HepG2 (cell line): ENCODE data around the gene SLC13A5. TPM values are rescaled to one million over a fixed set of nuclear protein-coding genes. Genes with fewer than 3 reads are reported as not detected.
A peak's percentile ranks its signal among the peaks of the same experiment; 100 is the strongest.

Experiments
- ATAC-seq: fragments of 200-7000 bp; cut with Tn5 transposase; 3 replicates; pipeline ENCODE4 v1.9.1; 2020; ENCODE audit warnings: mild to moderate bottlenecking, moderate library complexity
- BruUV-seq: library from RNA; stranded (reverse); fragments of 400-500 nt; replicated peaks from 2 replicates; lab custom pipeline; 2021; lab: Mats Ljungman, UMichigan
- CTCF ChIA-PET: fragments of 300-600 bp; formaldehyde crosslinking; extraction: SDS; loops from one replicate; lab custom pipeline; 2021; ENCODE audit warnings: low total read pairs, inconsistent platforms, low intra/inter-chr PET ratio; lab: Yijun Ruan, JAX
- POLR2A ChIA-PET: fragments of 350-600 bp; sonication (Branson Sonifier 250); formaldehyde crosslinking; loops from one replicate; lab custom pipeline; 2020; ENCODE audit warnings: antibody characterized with exemption, inconsistent platforms; lab: Yijun Ruan, JAX
- DNase-seq: peaks from one replicate; pipeline ENCODE4 v3.0.0-alpha.2; 2015; ENCODE audit warnings: low spot score
- FAIRE-seq: peaks from 3 replicates; lab custom pipeline; 2011; peaks lifted over from hg19 to GRCh38; lab: Jason Lieb, UNC
- H2AFZ ChIP-seq: one replicate; pipeline ENCODE4 v1.6.1; 2011; ENCODE audit warnings: low read length, inconsistent platforms
- H3K27ac ChIP-seq: fragments of 300-600 bp; 3 replicates; pipeline ENCODE4 v1.8.0; 2011; ENCODE audit warnings: mixed run types, mild to moderate bottlenecking, mixed read lengths, low read length, inconsistent platforms; ENCODE audit not compliant: insufficient read depth; ENCODE audit errors: extremely low read length
- H3K27me3 ChIP-seq, 2 experiments: fragments of 200-600 bp in 1 of 2; 2 replicates in 1 of 2; 3 replicates in 1 of 2; pipeline versions ENCODE4 v1.6.0 to v1.8.0; 2011; ENCODE audit warnings: low read length in 2 of 2, mild to moderate bottlenecking in 2 of 2, moderate library complexity in 2 of 2, inconsistent platforms in 1 of 2; ENCODE audit not compliant: insufficient read depth in 2 of 2, control insufficient read depth in 1 of 2
- H3K36me3 ChIP-seq, 2 experiments: fragments of 200-600 bp in 1 of 2; replicated peaks in 1 of 2; 2 replicates in 1 of 2; 3 replicates in 1 of 2; pipeline versions ENCODE4 v1.5.1 to v1.8.0; 2011; ENCODE audit warnings: low read length in 2 of 2, inconsistent platforms in 1 of 2; ENCODE audit not compliant: insufficient read depth in 2 of 2, control insufficient read depth in 1 of 2
- H3K4me1 ChIP-seq: 2 replicates; pipeline ENCODE4 v1.5.1; 2012; ENCODE audit warnings: low read length, inconsistent platforms; ENCODE audit not compliant: insufficient read depth
- H3K4me2 ChIP-seq: 2 replicates; pipeline ENCODE4 v1.6.0; 2011; ENCODE audit warnings: low read depth, low read length, inconsistent platforms
- H3K4me3 ChIP-seq, 3 experiments: fragments of 200-600 bp in 1 of 3; sonication (generic), shearing (Covaris generic) in 1 of 3; replicated peaks in 1 of 3; 2 replicates each; pipeline ENCODE4 v1.5.1; 2011 to 2016; ENCODE audit warnings: low read length in 3 of 3, inconsistent platforms in 2 of 3, low read depth in 2 of 3, mild to moderate bottlenecking in 2 of 3, control low read depth in 1 of 3, mixed read lengths in 1 of 3; ENCODE audit not compliant: insufficient read depth in 1 of 3
- H3K79me2 ChIP-seq: one replicate; pipeline ENCODE4 v1.6.1; 2011; ENCODE audit warnings: low read length, inconsistent platforms; ENCODE audit not compliant: insufficient read depth
- H3K9ac ChIP-seq: 2 replicates; pipeline ENCODE4 v1.6.0; 2011; ENCODE audit warnings: mild to moderate bottlenecking, low read depth, low read length, inconsistent platforms; ENCODE audit not compliant: insufficient read depth
- H3K9me3 ChIP-seq: 2 replicates; pipeline ENCODE4 v1.5.1; 2012; ENCODE audit warnings: mild to moderate bottlenecking, low read length
- H4K20me1 ChIP-seq: 2 replicates; pipeline ENCODE4 v1.6.0; 2011; ENCODE audit warnings: inconsistent platforms, mild to moderate bottlenecking, low read length, moderate library complexity; ENCODE audit not compliant: insufficient read depth
- ASH2L ChIP-seq: fragments of 300-600, 200-600 bp; sonication (generic); IDR thresholded peaks from 2 replicates; pipeline ENCODE4 v1.7.0; 2017; ENCODE audit warnings: low read depth, mild to moderate bottlenecking, moderate library complexity, mixed read lengths, low read length; ENCODE audit not compliant: insufficient read length
- ATF7-NPFF ChIP-seq: sonication (generic); formaldehyde crosslinking; IDR thresholded peaks from 2 replicates; pipeline ENCODE4 v1.8.1; 2023; ENCODE audit warnings: mild to moderate bottlenecking, low read depth, missing genetic modification reagents, moderate library complexity
- SKI ChIP-seq: fragments of 450-650 bp; IDR thresholded peaks from one replicate; pipeline ENCODE4 v1.6.1; 2018; ENCODE audit warnings: mild to moderate bottlenecking; ENCODE audit not compliant: partially characterized antibody
- SMAD3 ChIP-seq: sonication (generic); formaldehyde crosslinking; IDR thresholded peaks from 2 replicates; pipeline ENCODE4 v1.4.0; 2020; ENCODE audit warnings: missing genetic modification reagents
- ZBTB40 ChIP-seq, 2 experiments: fragments of 450-650 bp in 1 of 2; sonication (generic) in 1 of 2; formaldehyde crosslinking in 1 of 2; IDR thresholded peaks; 2 replicates each; pipeline versions ENCODE4 v1.6.1 to v1.8.0; 2016 to 2022; ENCODE audit warnings: antibody characterized with exemption in 1 of 2, mild to moderate bottlenecking in 1 of 2, missing genetic modification reagents in 1 of 2
- ZNF205 ChIP-seq: IDR thresholded peaks from 2 replicates; pipeline ENCODE4 v1.6.1; 2018; ENCODE audit warnings: missing biosample characterization, missing genetic modification reagents
- WGBS: methylation state at CpG from one replicate; pipeline ENCODE4 v1.1.6; 2017; ENCODE audit warnings: low lambda C conversion rate; 5-methylcytosine and 5-hydroxymethylcytosine counted together
- in situ Hi-C: cut with HindIII; loops from 2 replicates; pipeline ENCODE4 v1.10.0; 2017; ENCODE audit warnings: low pct_unique_long_range_greater_than_20kb; ENCODE audit not compliant: extremely low pct_ligation_motif_present
- intact Hi-C: fragments of 100-400 bp; cut with micrococcal nuclease; formaldehyde crosslinking; loops from one replicate; pipeline ENCODE4 v1.10.0; 2022; ENCODE audit not compliant: unreplicated experiment
- polyA plus RNA-seq, 8 experiments: library from polyadenylated mRNA; depleted of rRNA in 3 of 8; stranded (reverse) in 7 of 8; unstranded in 1 of 8; fragments of >200 nt; fragmentation: Illumina TruSeq in 4 of 8; extraction: Trizol in 4 of 8; gene quantifications; 2 replicates each; pipeline versions ENCODE4 v1.2.1 to v1.2.3, GENCODE V29; 2011 to 2016; ENCODE audit warnings: low read depth in 4 of 8, missing spikeins in 1 of 8, mixed read lengths in 1 of 8; ENCODE audit not compliant: insufficient read depth in 1 of 8
- total RNA-seq, 5 experiments: library from RNA; depleted of rRNA; stranded (reverse); fragments of >200 nt; fragmentation: Illumina TruSeq; extraction: Trizol; gene quantifications; 2 replicates each; pipeline ENCODE4 v1.2.3, GENCODE V29; 2016; ENCODE audit warnings: low read depth in 1 of 5
- TF ChIP-seq, protein P1 (sequence below): sonication (generic); formaldehyde crosslinking; conservative IDR thresholded peaks from 2 replicates; pipeline ENCODE4 v1.8.0; 2022; ENCODE audit warnings: missing genetic modification reagents
- TF ChIP-seq, protein P2 (sequence below): sonication (generic); formaldehyde crosslinking; IDR thresholded peaks from 2 replicates; pipeline ENCODE4 v1.4.0; 2020; ENCODE audit warnings: missing genetic modification reagents

Gene SLC13A5
- total and polyA plus RNA-seq, 2 of the 13 experiments (the other 11 are each of a cell fraction or from before 2014, with no cell fraction given) = 42.8 to 310 TPM

DNA sequence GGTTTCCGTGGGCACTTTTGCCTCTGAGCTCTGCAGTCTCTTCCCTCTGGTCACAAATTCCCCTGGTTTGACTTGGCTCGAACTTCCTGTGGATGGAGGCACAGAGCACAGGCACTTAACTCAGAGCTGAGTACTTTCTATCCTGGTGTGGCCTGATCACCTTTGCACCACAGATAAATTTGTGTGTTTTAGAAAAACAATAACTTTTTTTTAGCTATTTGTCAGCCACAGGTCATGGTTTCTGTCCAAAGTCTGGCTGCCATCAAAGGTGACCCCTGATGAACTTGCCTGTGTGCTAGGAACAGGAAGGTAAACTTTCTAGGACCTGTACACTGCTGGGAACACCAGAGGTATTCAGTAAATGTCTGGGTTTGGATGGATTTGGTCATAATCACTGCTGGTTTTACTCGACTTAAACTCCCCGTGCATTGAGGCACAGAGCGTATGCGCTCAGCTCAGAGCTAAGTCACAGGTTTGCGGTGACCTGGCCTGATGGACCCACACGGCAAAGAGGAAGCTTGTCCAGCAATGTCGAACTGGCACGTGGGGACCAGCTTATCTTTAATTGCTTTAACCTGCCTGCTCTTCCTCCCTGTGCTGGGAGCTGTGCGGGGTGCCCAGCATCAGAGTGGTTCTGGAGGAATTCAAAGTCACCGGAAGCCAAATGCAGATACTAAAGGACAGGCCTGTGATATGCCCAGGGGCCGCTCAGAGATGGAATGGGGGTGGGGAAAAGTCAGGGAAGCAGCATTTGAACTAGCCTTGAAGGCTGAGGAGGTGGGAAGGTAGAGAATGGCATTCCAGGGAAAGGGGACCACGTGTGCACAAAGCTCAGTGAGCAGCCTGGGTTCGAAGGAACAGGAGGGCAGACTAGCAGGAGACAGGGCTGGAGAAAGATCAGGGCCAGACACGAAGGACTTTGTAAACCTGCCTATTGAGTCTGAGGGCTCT is 12.9 kb downstream of the SLC13A5 start:
- TSS peak; percentile 24 for BruUV-seq
- peaks cover 73% of the 10 kb centered on the region for H3K4me1 ChIP-seq
- in situ Hi-C loops (no loop called here), intact Hi-C loops (loop anchor here (1.0 to 2.0 kb wide), 3 partner anchors 12 to 34 kb away; no protein-coding TSS in a partner anchor)
- H4K20me1 ChIP-seq = no peaks in the 10 kb centered on the region
- no peaks in the 10 kb centered on the region for H3K9me3 ChIP-seq
- FAIRE-seq (peak; percentile 100), DNase-seq (peak; percentile 98), ATAC-seq (peak; percentile 77)
- peaks cover 33 to 45% of the 10 kb centered on the region in 2 experiments for H3K36me3 ChIP-seq
- peak overlapping the region in 1 of 3 experiments; percentile 41; a peak in 2 of 6 replicates for H3K4me3 ChIP-seq
- 0% methylated on average over 16 of the region's 16 CpGs for WGBS
- H3K27ac ChIP-seq = peak overlapping the region; percentile 97
- POLR2A ChIA-PET = interaction anchor here (0.8 to 11.0 kb wide), 20 partner anchors 8 to 414 kb away, joined by 3 to 419 read pairs (median 6); partner anchors contain the start of genes ASGR2, C17orf100, MED31 and RNASEK
- H3K27me3 ChIP-seq = no peaks in the 10 kb centered on the region
- no peaks in the 10 kb centered on the region for H3K79me2 ChIP-seq
- peak overlapping the region; percentile 70 for H3K4me2 ChIP-seq
- H3K9ac ChIP-seq = peak overlapping the region; percentile 68
- CTCF ChIA-PET = interaction anchor here (2.0 to 2.9 kb wide), 2 partner anchors 13 to 35 kb away, joined by 11 to 14 read pairs; partner anchors contain the start of gene SLC13A5
- no peak overlapping the region for H2AFZ ChIP-seq
- TF ChIP-seq, protein P1, sequence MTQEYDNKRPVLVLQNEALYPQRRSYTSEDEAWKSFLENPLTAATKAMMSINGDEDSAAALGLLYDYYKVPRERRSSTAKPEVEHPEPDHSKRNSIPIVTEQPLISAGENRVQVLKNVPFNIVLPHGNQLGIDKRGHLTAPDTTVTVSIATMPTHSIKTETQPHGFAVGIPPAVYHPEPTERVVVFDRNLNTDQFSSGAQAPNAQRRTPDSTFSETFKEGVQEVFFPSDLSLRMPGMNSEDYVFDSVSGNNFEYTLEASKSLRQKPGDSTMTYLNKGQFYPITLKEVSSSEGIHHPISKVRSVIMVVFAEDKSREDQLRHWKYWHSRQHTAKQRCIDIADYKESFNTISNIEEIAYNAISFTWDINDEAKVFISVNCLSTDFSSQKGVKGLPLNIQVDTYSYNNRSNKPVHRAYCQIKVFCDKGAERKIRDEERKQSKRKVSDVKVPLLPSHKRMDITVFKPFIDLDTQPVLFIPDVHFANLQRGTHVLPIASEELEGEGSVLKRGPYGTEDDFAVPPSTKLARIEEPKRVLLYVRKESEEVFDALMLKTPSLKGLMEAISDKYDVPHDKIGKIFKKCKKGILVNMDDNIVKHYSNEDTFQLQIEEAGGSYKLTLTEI = no peak
- TF ChIP-seq, protein P2, sequence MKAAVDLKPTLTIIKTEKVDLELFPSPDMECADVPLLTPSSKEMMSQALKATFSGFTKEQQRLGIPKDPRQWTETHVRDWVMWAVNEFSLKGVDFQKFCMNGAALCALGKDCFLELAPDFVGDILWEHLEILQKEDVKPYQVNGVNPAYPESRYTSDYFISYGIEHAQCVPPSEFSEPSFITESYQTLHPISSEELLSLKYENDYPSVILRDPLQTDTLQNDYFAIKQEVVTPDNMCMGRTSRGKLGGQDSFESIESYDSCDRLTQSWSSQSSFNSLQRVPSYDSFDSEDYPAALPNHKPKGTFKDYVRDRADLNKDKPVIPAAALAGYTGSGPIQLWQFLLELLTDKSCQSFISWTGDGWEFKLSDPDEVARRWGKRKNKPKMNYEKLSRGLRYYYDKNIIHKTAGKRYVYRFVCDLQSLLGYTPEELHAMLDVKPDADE (CRISPR knock-in tag) = no peak
- TF ChIP-seq ZBTB40 (IDR thresholded peaks at IDR 0.05) (no peak), ZBTB40 (CRISPR knock-in tag; IDR thresholded peaks at IDR 0.05) (peak; percentile 66), SKI (peak; percentile 97), ZNF205 (CRISPR knock-in tag) (peak; percentile 91), ATF7-NPFF (CRISPR knock-in tag) (peak; percentile 42; the same call in 1 of the 2 replicates), ASH2L (peak; percentile 92), SMAD3 (CRISPR knock-in tag) (peak; percentile 80)
